HG02610 (cell line): ENCODE data around the gene UBE2J2.

ENCODE experiments used
- ATAC-seq: cut with Tn5 transposase; IDR thresholded peaks from one replicate; pipeline ENCODE4 v1.9.1; 2021; ENCODE audit warnings: mild to moderate bottlenecking, moderate library complexity; ENCODE audit not compliant: unreplicated experiment

Gene UBE2J2

GRCh38 chr1:1215881-1216605 lies 57.6 kb downstream of the UBE2J2 start:
- no peak for ATAC-seq

GRCh38 chr1:1215080-1215676 lies 58.5 kb downstream of the UBE2J2 start:
- ATAC-seq = no peak

- no peak for ATAC-seq
Measured at GRCh38 chr1:1213345-1214265, 60.0 kb downstream of the UBE2J2 start, which contains the start of gene TNFRSF4. TNFRSF4 (minus strand) TSS chr1:1214153; CDS start chr1:1214127, 26 bp downstream.

GRCh38 chr1:1212780-1213344 lies 60.8 kb downstream of the UBE2J2 start:
- ATAC-seq = no peak

- ATAC-seq = no peak
Measured at GRCh38 chr1:1211541-1212441, 61.9 kb downstream of the UBE2J2 start.

GRCh38 chr1:1210726-1211540 lies 62.7 kb downstream of the UBE2J2 start:
- no peak for ATAC-seq

GRCh38 chr1:1208713-1209433 lies 64.8 kb downstream of the UBE2J2 start:
- ATAC-seq = no peak

GRCh38 chr1:1207571-1207892 lies 66.1 kb downstream of the UBE2J2 start:
- ATAC-seq = no peak

GRCh38 chr1:1206966-1207531 lies 66.6 kb downstream of the UBE2J2 start:
- no peak for ATAC-seq

- no peak for ATAC-seq
Measured at GRCh38 chr1:1206376-1206965, 67.2 kb downstream of the UBE2J2 start, which contains the start of gene TNFRSF18. TNFRSF18 (minus strand) TSS chr1:1206592; CDS start chr1:1206571, 21 bp downstream.

GRCh38 chr1:1205769-1206375 lies 67.8 kb downstream of the UBE2J2 start:
- ATAC-seq = no peak

- ATAC-seq = no peak
Measured at GRCh38 chr1:1204998-1205768, 68.5 kb downstream of the UBE2J2 start.

GRCh38 chr1:1204425-1204920 lies 69.2 kb downstream of the UBE2J2 start:
- no peak for ATAC-seq
